K562 (cell line): ENCODE measurements around the gene HNRNPDL. TPM values are rescaled to one million over a fixed set of nuclear protein-coding genes. Genes with fewer than 3 reads are reported as not detected.

Source experiments
- CBX2 ChIP-seq: fragments of 200-600 bp; sonication (generic); IDR thresholded peaks from one replicate; pipeline ENCODE4 v1.6.1; 2012; ENCODE audit warnings: mild to moderate bottlenecking, low read length, inconsistent platforms; ENCODE audit not compliant: insufficient read depth, poor library complexity, severe bottlenecking
- CHD1 ChIP-seq: fragments of 200-600 bp; sonication (generic); IDR thresholded peaks from one replicate; pipeline ENCODE4 v1.6.1; 2012; ENCODE audit warnings: mild to moderate bottlenecking, moderate library complexity, low read length, inconsistent platforms
- CREB5 ChIP-seq: fragments of 250-450 bp; sonication (Bioruptor Pico); IDR thresholded peaks from 2 replicates; pipeline ENCODE4 v1.5.0; 2020; ENCODE audit warnings: mild to moderate bottlenecking
- MTA3 ChIP-seq: fragments of 450-650 bp; formaldehyde crosslinking; IDR thresholded peaks from 2 replicates; pipeline ENCODE4 v1.6.1; 2017; ENCODE audit warnings: mild to moderate bottlenecking, borderline replicate concordance
- PHF21A ChIP-seq: fragments of 450-650 bp; IDR thresholded peaks from 2 replicates; pipeline ENCODE4 v1.6.1; 2017; ENCODE audit warnings: low read depth, borderline replicate concordance
- PRDM10 ChIP-seq: fragments of 450-650 bp; IDR thresholded peaks from 2 replicates; pipeline ENCODE4 v1.6.1; 2018; ENCODE audit not compliant: partially characterized antibody
- RFX7 ChIP-seq: fragments of 250-450 bp; sonication (Bioruptor Pico); IDR thresholded peaks from 2 replicates; pipeline ENCODE4 v1.5.1; 2021; ENCODE audit warnings: mild to moderate bottlenecking
- SMARCA4 ChIP-seq: fragments of 450-650 bp; IDR thresholded peaks from 2 replicates; pipeline ENCODE4 v1.6.1; 2016
- SMARCA5 ChIP-seq: fragments of 450-650 bp; IDR thresholded peaks from 2 replicates; pipeline ENCODE4 v1.6.1; 2016
- TBP ChIP-seq: optimal IDR thresholded peaks from 2 replicates; pipeline ENCODE3; 2011; ENCODE audit warnings: low read depth, low read length, improper control_type of control experiment
- ZNF134 ChIP-seq: fragments of 250-450 bp; sonication (Bioruptor Pico); conservative IDR thresholded peaks from 2 replicates; pipeline ENCODE4 v1.4.0; 2020
- ZNF3 ChIP-seq: fragments of 250-450 bp; sonication (Bioruptor Pico); IDR thresholded peaks from 2 replicates; pipeline ENCODE4 v1.5.0; 2021; ENCODE audit warnings: mild to moderate bottlenecking, moderate library complexity
- polyA plus RNA-seq, 8 experiments: library from polyadenylated mRNA; depleted of rRNA in 4 of 8; stranded (reverse) in 5 of 8; unstranded in 3 of 8; fragments of >200 nt; fragmentation: Nextera tagmentation in 2 of 8; fragmentation: Illumina TruSeq in 1 of 8; extraction: Ambion mirVana in 2 of 8; extraction: Trizol in 1 of 8; gene quantifications; 2 replicates each; pipeline versions ENCODE4 v1.2.1 to v1.2.3, GENCODE V29; 2011 to 2014; ENCODE audit warnings: inconsistent platforms in 1 of 8, missing spikeins in 1 of 8
- total RNA-seq, 7 experiments: library from RNA; depleted of rRNA in 6 of 7; stranded (reverse); fragments of >200 nt in 6 of 7; fragmentation: Illumina TruSeq in 2 of 7; extraction: Trizol in 2 of 7; gene quantifications; 2 replicates each; pipeline versions ENCODE4 v1.2.1 to v1.2.3, GENCODE V29; 2011 to 2021; ENCODE audit warnings: low replicate concordance in 1 of 7
- TF ChIP-seq, protein P1 (sequence below): sonication (generic); formaldehyde crosslinking; IDR thresholded peaks from 2 replicates; pipeline ENCODE4 v1.8.0; 2022; ENCODE audit warnings: mild to moderate bottlenecking, missing genetic modification reagents, borderline replicate concordance
- TF ChIP-seq, protein P2 (sequence below), 2 experiments: fragments of 150-350 bp in 1 of 2; IDR thresholded peaks; 2 replicates each; pipeline ENCODE4 v1.6.1; 2012 to 2016; ENCODE audit warnings: low read depth in 2 of 2, low read length in 2 of 2, mild to moderate bottlenecking in 1 of 2, moderate library complexity in 1 of 2

Gene HNRNPDL
- total and polyA plus RNA-seq, 9 of the 15 experiments (the other 6 are each of a cell fraction or from before 2014, with no cell fraction given): 243 to 652 (median 351) TPM

DNA sequence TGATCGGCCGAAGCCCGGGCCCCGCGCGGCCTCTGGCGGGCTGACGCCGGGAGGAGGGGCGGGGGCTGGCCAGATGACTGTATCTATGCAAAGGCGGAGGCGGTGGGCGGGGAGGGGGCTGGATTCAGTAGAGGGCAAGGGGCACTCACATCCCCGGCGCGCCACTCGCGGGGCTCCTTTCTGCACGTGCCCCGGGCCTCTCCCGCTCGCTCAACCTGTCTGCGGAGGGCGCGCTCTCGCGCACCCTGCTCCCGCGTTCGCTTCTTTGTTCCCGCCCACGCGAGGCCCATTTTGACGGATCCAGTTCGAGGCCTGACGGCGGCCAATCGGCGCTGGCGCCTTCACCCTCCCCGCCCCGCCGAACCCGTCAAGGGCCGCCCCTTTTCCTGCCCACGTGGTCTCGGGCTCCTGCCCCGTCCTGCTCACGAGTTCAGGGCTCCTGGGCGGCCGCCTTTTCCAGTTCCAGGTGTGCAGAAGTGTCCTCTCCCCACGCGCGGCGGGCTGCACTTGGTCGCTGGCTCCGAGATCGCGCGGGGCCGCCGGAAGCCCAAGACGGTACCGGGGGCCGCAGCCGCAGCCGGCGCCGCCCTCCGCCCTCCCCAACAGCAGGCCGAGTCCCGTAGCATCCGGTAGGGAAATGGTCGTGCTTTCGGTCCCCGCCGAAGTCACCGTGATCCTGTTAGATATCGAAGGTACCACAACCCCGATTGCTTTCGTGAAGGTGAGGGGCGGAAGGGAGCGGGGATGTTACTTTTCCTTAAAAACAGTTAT, at the start of gene HNRNPDL, which contains the start of gene ENOPH1 (continued):
- no peak for TF ChIP-seq CREB5 (CRISPR knock-in tag)
- TF ChIP-seq PRDM10: no peak
- TF ChIP-seq MTA3: no peak
- no peak for TF ChIP-seq SMARCA5
- TF ChIP-seq, protein P1, sequence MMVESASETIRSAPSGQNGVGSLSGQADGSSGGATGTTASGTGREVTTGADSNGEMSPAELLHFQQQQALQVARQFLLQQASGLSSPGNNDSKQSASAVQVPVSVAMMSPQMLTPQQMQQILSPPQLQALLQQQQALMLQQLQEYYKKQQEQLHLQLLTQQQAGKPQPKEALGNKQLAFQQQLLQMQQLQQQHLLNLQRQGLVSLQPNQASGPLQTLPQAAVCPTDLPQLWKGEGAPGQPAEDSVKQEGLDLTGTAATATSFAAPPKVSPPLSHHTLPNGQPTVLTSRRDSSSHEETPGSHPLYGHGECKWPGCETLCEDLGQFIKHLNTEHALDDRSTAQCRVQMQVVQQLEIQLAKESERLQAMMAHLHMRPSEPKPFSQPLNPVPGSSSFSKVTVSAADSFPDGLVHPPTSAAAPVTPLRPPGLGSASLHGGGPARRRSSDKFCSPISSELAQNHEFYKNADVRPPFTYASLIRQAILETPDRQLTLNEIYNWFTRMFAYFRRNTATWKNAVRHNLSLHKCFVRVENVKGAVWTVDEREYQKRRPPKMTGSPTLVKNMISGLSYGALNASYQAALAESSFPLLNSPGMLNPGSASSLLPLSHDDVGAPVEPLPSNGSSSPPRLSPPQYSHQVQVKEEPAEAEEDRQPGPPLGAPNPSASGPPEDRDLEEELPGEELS: no peak
- TF ChIP-seq ZNF3: no peak
- no peak for TF ChIP-seq TBP
- 0 out of 2 replicates have a peak, but pooled peaks have one; percentile 23 for TF ChIP-seq PHF21A
- no peak for TF ChIP-seq CBX2
- TF ChIP-seq ZNF134 (CRISPR knock-in tag): no peak
- TF ChIP-seq RFX7: no peak
- no peak for TF ChIP-seq CHD1
- no peak for TF ChIP-seq SMARCA4
- TF ChIP-seq, protein P2, sequence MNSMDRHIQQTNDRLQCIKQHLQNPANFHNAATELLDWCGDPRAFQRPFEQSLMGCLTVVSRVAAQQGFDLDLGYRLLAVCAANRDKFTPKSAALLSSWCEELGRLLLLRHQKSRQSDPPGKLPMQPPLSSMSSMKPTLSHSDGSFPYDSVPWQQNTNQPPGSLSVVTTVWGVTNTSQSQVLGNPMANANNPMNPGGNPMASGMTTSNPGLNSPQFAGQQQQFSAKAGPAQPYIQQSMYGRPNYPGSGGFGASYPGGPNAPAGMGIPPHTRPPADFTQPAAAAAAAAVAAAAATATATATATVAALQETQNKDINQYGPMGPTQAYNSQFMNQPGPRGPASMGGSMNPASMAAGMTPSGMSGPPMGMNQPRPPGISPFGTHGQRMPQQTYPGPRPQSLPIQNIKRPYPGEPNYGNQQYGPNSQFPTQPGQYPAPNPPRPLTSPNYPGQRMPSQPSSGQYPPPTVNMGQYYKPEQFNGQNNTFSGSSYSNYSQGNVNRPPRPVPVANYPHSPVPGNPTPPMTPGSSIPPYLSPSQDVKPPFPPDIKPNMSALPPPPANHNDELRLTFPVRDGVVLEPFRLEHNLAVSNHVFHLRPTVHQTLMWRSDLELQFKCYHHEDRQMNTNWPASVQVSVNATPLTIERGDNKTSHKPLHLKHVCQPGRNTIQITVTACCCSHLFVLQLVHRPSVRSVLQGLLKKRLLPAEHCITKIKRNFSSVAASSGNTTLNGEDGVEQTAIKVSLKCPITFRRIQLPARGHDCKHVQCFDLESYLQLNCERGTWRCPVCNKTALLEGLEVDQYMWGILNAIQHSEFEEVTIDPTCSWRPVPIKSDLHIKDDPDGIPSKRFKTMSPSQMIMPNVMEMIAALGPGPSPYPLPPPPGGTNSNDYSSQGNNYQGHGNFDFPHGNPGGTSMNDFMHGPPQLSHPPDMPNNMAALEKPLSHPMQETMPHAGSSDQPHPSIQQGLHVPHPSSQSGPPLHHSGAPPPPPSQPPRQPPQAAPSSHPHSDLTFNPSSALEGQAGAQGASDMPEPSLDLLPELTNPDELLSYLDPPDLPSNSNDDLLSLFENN (IDR thresholded peaks at IDR 0.05; ENCODE audit: low read depth in 2 of 2, low read length in 2 of 2): no peak
